ENCODE data around the gene ST6GAL1. TPM values are rescaled to one million over a fixed set of nuclear protein-coding genes. Genes with fewer than 3 reads are reported as not detected.

The ST6GAL1 gene
- total and polyA plus RNA-seq, 2 of the 13 experiments (the other 11 are each of a cell fraction or from before 2014, with no cell fraction given): 79.9 to 164 TPM

GRCh38 chr3:186940967-186941366 lies 10.6 kb downstream of the ST6GAL1 start:
- in situ Hi-C loops (cut with HindIII; ENCODE audit: extremely low pct_ligation_motif_present, low pct_unique_long_range_greater_than_20kb): no loop called here
- POLR2A ChIA-PET: interaction anchor here (1.2 to 1.7 kb wide), 2 partner anchors 9 to 10 kb away, joined by 3 to 5 read pairs; no protein-coding TSS in a partner anchor
- CTCF ChIA-PET (ENCODE audit: low intra/inter-chr PET ratio, low total read pairs): no interaction called here

GRCh38 chr3:186942168-186942567 lies 11.8 kb downstream of the ST6GAL1 start:
- TF ChIP-seq ARHGAP35 (CRISPR knock-in tag; IDR thresholded peaks at IDR 0.05; ENCODE audit: borderline replicate concordance) (no peak), ZNF75D (CRISPR knock-in tag; IDR thresholded peaks at IDR 0.05; ENCODE audit: borderline replicate concordance) (no peak), ZNF558 (CRISPR knock-in tag; IDR thresholded peaks at IDR 0.05; ENCODE audit: borderline replicate concordance) (no peak), ZNF326 (CRISPR knock-in tag; IDR thresholded peaks at IDR 0.05; ENCODE audit: borderline replicate concordance) (no peak), SMAD1 (CRISPR knock-in tag; IDR thresholded peaks at IDR 0.05; ENCODE audit: borderline replicate concordance, low read depth) (no peak), ZNF33A (CRISPR knock-in tag; IDR thresholded peaks at IDR 0.05; ENCODE audit: borderline replicate concordance) (no peak), ZNF205 (CRISPR knock-in tag; IDR thresholded peaks at IDR 0.05) (no peak), ATF2 (CRISPR knock-in tag; IDR thresholded peaks at IDR 0.05) (no peak), MLLT10 (CRISPR knock-in tag; IDR thresholded peaks at IDR 0.05) (no peak)
- no peak overlapping the region for H2AFZ ChIP-seq (ENCODE audit: low read length)
- ChIA-PET CTCF (ENCODE audit: low intra/inter-chr PET ratio, low total read pairs) (no interaction called here), POLR2A (interaction anchor here (1.2 kb wide), 1 partner anchor 96 kb away, joined by 3 read pairs; no protein-coding TSS in a partner anchor)
- no peak for DNase-seq (ENCODE audit: low spot score)
- H4K20me1 ChIP-seq (ENCODE audit: insufficient read depth, low read length): no peaks in the 10 kb centered on the region
- 96% methylated on average over 4 of the region's 4 CpGs for WGBS (ENCODE audit: low lambda C conversion rate)
- H3K79me2 ChIP-seq (ENCODE audit: insufficient read depth, low read length): no peaks in the 10 kb centered on the region
- no TSS peak for BruUV-seq (replicated peaks)
- FAIRE-seq: no peak
- H3K9ac ChIP-seq (ENCODE audit: insufficient read depth, low read depth, low read length): no peak overlapping the region
- H3K36me3 ChIP-seq (replicated peaks in 1 of 2; ENCODE audit: control insufficient read depth in 1 of 2, insufficient read depth in 2 of 2, low read length in 2 of 2): no peaks in the 10 kb centered on the region
- no peak overlapping the region for H3K4me3 ChIP-seq (replicated peaks in 1 of 3; ENCODE audit: insufficient read depth in 1 of 3, low read depth in 2 of 3, low read length in 3 of 3)
- intact Hi-C loops (cut with micrococcal nuclease; ENCODE audit: unreplicated experiment) (no loop called here), in situ Hi-C loops (cut with HindIII; ENCODE audit: extremely low pct_ligation_motif_present, low pct_unique_long_range_greater_than_20kb) (no loop called here)
- ATAC-seq: no peak
- H3K27me3 ChIP-seq (ENCODE audit: control insufficient read depth in 1 of 2, insufficient read depth in 2 of 2, low read length in 2 of 2): no peaks in the 10 kb centered on the region
- H3K9me3 ChIP-seq (ENCODE audit: low read length): no peaks in the 10 kb centered on the region
- H3K4me1 ChIP-seq (ENCODE audit: insufficient read depth, low read length): peaks cover 16% of the 10 kb centered on the region
- H3K27ac ChIP-seq (ENCODE audit: extremely low read length, insufficient read depth, low read length): no peak overlapping the region
- no peak overlapping the region for H3K4me2 ChIP-seq (ENCODE audit: low read depth, low read length)

More at GRCh38 chr3:186940967-186941366, 10.6 kb downstream of the ST6GAL1 start:
- H3K36me3 ChIP-seq (replicated peaks in 1 of 2; ENCODE audit: control insufficient read depth in 1 of 2, insufficient read depth in 2 of 2, low read length in 2 of 2): no peaks in the 10 kb centered on the region
- peaks cover 18% of the 10 kb centered on the region for H3K4me1 ChIP-seq (ENCODE audit: insufficient read depth, low read length)
- no peaks in the 10 kb centered on the region for H3K9me3 ChIP-seq (ENCODE audit: low read length)
- no peak overlapping the region for H3K9ac ChIP-seq (ENCODE audit: insufficient read depth, low read depth, low read length)
- no TSS peak for BruUV-seq (replicated peaks)
- no peaks in the 10 kb centered on the region for H3K79me2 ChIP-seq (ENCODE audit: insufficient read depth, low read length)
- TF ChIP-seq SNAPC2 (CRISPR knock-in tag; IDR thresholded peaks at IDR 0.05) (no peak), ATF3 (CRISPR knock-in tag; IDR thresholded peaks at IDR 0.05) (no peak), NFIC (IDR thresholded peaks at IDR 0.05; ENCODE audit: low read length) (no peak), NR2F1 (CRISPR knock-in tag; IDR thresholded peaks at IDR 0.05) (no peak), PHF5A (CRISPR knock-in tag; IDR thresholded peaks at IDR 0.05; ENCODE audit: low read depth, unreplicated experiment) (no peak), ZNF414 (CRISPR knock-in tag; IDR thresholded peaks at IDR 0.05) (no peak), POLR2AphosphoS2 (IDR thresholded peaks at IDR 0.05; ENCODE audit: low read depth, low read length) (no peak), NR2F6 (IDR thresholded peaks at IDR 0.05) (no peak), NR2F6 (CRISPR knock-in tag; IDR thresholded peaks at IDR 0.05) (no peak), SP4 (CRISPR knock-in tag; IDR thresholded peaks at IDR 0.05) (no peak), SIX4 (CRISPR knock-in tag; IDR thresholded peaks at IDR 0.05) (no peak), TEAD2 (CRISPR knock-in tag; IDR thresholded peaks at IDR 0.05) (no peak), SCMH1 (CRISPR knock-in tag; IDR thresholded peaks at IDR 0.05; ENCODE audit: borderline replicate concordance) (no peak), ZNF792 (CRISPR knock-in tag; IDR thresholded peaks at IDR 0.05) (no peak)
- no peaks in the 10 kb centered on the region for H4K20me1 ChIP-seq (ENCODE audit: insufficient read depth, low read length)
- H3K27ac ChIP-seq (ENCODE audit: extremely low read length, insufficient read depth, low read length): no peak overlapping the region
- no peak overlapping the region for H3K4me3 ChIP-seq (replicated peaks in 1 of 3; ENCODE audit: insufficient read depth in 1 of 3, low read depth in 2 of 3, low read length in 3 of 3)
- ATAC-seq (no peak), FAIRE-seq (no peak), DNase-seq (ENCODE audit: low spot score) (no peak)
- no peaks in the 10 kb centered on the region for H3K27me3 ChIP-seq (ENCODE audit: control insufficient read depth in 1 of 2, insufficient read depth in 2 of 2, low read length in 2 of 2)
- 69% methylated on average over 4 of the region's 4 CpGs for WGBS (ENCODE audit: low lambda C conversion rate)
- H3K4me2 ChIP-seq (ENCODE audit: low read depth, low read length): no peak overlapping the region
- intact Hi-C loops (cut with micrococcal nuclease; ENCODE audit: unreplicated experiment): no loop called here
- no peak overlapping the region for H2AFZ ChIP-seq (ENCODE audit: low read length)

Data from HepG2 (cell line).